K562 (cell line): Measurements from ENCODE around the gene TSPYL2. TPM values are rescaled to one million over a fixed set of nuclear protein-coding genes. Genes with fewer than 3 reads are reported as not detected.

Source experiments
- ATAC-seq: fragments of 200-7000 bp; cut with Tn5 transposase; 3 replicates; pipeline ENCODE4 v1.9.1; 2020; ENCODE audit warnings: moderate library complexity
- BruUV-seq: library from RNA; stranded (reverse); fragments of 400-500 nt; replicated peaks from 2 replicates; lab custom pipeline; 2021; lab: Mats Ljungman, UMichigan
- CTCF ChIA-PET: fragments of 300-600 bp; formaldehyde crosslinking; extraction: SDS; loops from one replicate; lab custom pipeline; 2021; ENCODE audit warnings: low intra/inter-chr PET ratio; lab: Yijun Ruan, JAX
- POLR2A ChIA-PET: fragments of 300-600, 350-650 bp; sonication (Branson Sonifier 250); formaldehyde crosslinking; extraction: SDS; loops from one replicate; lab custom pipeline; 2021; ENCODE audit warnings: antibody characterized with exemption, inconsistent platforms; lab: Yijun Ruan, JAX
- DNase-seq, 4 experiments: peaks; one replicate each; pipeline versions ENCODE4 v3.0.0 to v3.0.0-alpha.2; 2011 to 2018; ENCODE audit warnings: low spot score in 3 of 4, mixed read lengths in 3 of 4; ENCODE audit errors: extremely low read depth in 1 of 4
- FAIRE-seq: peaks from 2 replicates; lab custom pipeline; 2011; peaks lifted over from hg19 to GRCh38; lab: Jason Lieb, UNC
- H2AFZ ChIP-seq: 2 replicates; pipeline ENCODE4 v1.6.0; 2011; ENCODE audit warnings: low read depth, low read length, control low read depth, inconsistent platforms
- H3K27ac ChIP-seq: fragments of 200-600 bp; 3 replicates; pipeline ENCODE4 v1.8.0; 2011; ENCODE audit warnings: low read depth, mild to moderate bottlenecking, control low read depth, inconsistent platforms, low read length, moderate library complexity, mixed read lengths; ENCODE audit errors: extremely low read depth
- H3K27me3 ChIP-seq, 2 experiments: fragments of 300-600 bp in 1 of 2; 2 replicates in 1 of 2; 3 replicates in 1 of 2; pipeline versions ENCODE4 v1.6.0 to v1.8.0; 2011; ENCODE audit warnings: inconsistent platforms in 2 of 2, low read length in 2 of 2, mild to moderate bottlenecking in 1 of 2, mixed read lengths in 1 of 2, moderate library complexity in 1 of 2; ENCODE audit not compliant: control insufficient read depth in 2 of 2, insufficient read depth in 2 of 2
- H3K36me3 ChIP-seq: fragments of 300-600 bp; 3 replicates; pipeline ENCODE4 v1.8.0; 2011; ENCODE audit warnings: mild to moderate bottlenecking, low read length, inconsistent platforms; ENCODE audit not compliant: control insufficient read depth, insufficient read depth
- H3K4me1 ChIP-seq, 2 experiments: fragments of 200-600 bp in 1 of 2; replicated peaks in 1 of 2; 2 replicates in 1 of 2; 3 replicates in 1 of 2; pipeline versions ENCODE4 v1.5.1 to v1.8.0; 2011; ENCODE audit warnings: inconsistent platforms in 2 of 2, low read length in 2 of 2, mild to moderate bottlenecking in 1 of 2, mixed read lengths in 1 of 2, moderate library complexity in 1 of 2; ENCODE audit not compliant: control insufficient read depth in 2 of 2, insufficient read depth in 2 of 2
- H3K4me2 ChIP-seq: 2 replicates; pipeline ENCODE4 v1.6.1; 2011; ENCODE audit warnings: low read length, control low read depth, inconsistent platforms, mixed read lengths; ENCODE audit not compliant: insufficient read depth
- H3K4me3 ChIP-seq: fragments of 200-600 bp; sonication (generic), shearing (Covaris generic); 2 replicates; pipeline ENCODE4 v1.5.1; 2016; ENCODE audit warnings: control low read depth, inconsistent platforms
- H3K79me2 ChIP-seq: fragments of 200-600 bp; 3 replicates; pipeline ENCODE4 v1.8.0; 2011; ENCODE audit warnings: low read length, inconsistent platforms; ENCODE audit not compliant: control insufficient read depth, insufficient read depth
- H3K9ac ChIP-seq, 2 experiments: 2 replicates each; pipeline versions ENCODE4 v1.6.0 to v1.6.1; 2011; ENCODE audit warnings: low read depth in 2 of 2, low read length in 2 of 2, control low read depth in 1 of 2, inconsistent platforms in 1 of 2, mild to moderate bottlenecking in 1 of 2, mixed read lengths in 1 of 2; ENCODE audit not compliant: insufficient read depth in 1 of 2
- H3K9me1 ChIP-seq: one replicate; pipeline ENCODE4 v1.6.0; 2011; ENCODE audit warnings: inconsistent platforms, mild to moderate bottlenecking, low read length, moderate library complexity; ENCODE audit not compliant: control insufficient read depth, insufficient read depth
- H3K9me3 ChIP-seq: replicated peaks from 2 replicates; pipeline ENCODE4 v1.5.1; 2011; ENCODE audit warnings: low read depth, low read length, inconsistent platforms; ENCODE audit not compliant: control insufficient read depth, insufficient read depth
- H4K20me1 ChIP-seq: replicated peaks from 2 replicates; pipeline ENCODE4 v1.6.1; 2011; ENCODE audit warnings: low read length, inconsistent platforms, mixed read lengths; ENCODE audit not compliant: control insufficient read depth, insufficient read depth
- DLX4 ChIP-seq: fragments of 250-450 bp; sonication (Bioruptor Pico); IDR thresholded peaks from 2 replicates; pipeline ENCODE4 v1.6.1; 2021; ENCODE audit warnings: mild to moderate bottlenecking
- KAT2B ChIP-seq: IDR thresholded peaks from one replicate; pipeline ENCODE4 v1.6.1; 2012; ENCODE audit warnings: low read depth, mild to moderate bottlenecking, control low read depth, inconsistent platforms, low read length, moderate library complexity
- TAL1 ChIP-seq: fragments of 450-650 bp; IDR thresholded peaks from 2 replicates; pipeline ENCODE4 v1.6.1; 2016; ENCODE audit warnings: mild to moderate bottlenecking
- ZNF224 ChIP-seq: sonication (generic); formaldehyde crosslinking; IDR thresholded peaks from 2 replicates; pipeline ENCODE4 v1.8.0; 2022; ENCODE audit warnings: mild to moderate bottlenecking, missing genetic modification reagents
- ZNF23 ChIP-seq: fragments of 250-450 bp; sonication (Bioruptor Pico); IDR thresholded peaks from 2 replicates; pipeline ENCODE4 v1.4.0; 2020; ENCODE audit warnings: mild to moderate bottlenecking
- WGBS: fragments of 100-300 bp; shearing (Covaris generic); methylation state at CpG from one replicate; pipeline ENCODE4 v1.1.6; 2016; ENCODE audit warnings: low coverage, mixed read lengths; ENCODE audit not compliant: insufficient coverage; ENCODE audit errors: missing lambda C conversion rate; 5-methylcytosine and 5-hydroxymethylcytosine counted together
- in situ Hi-C: fragments of 300-500 bp; cut with MboI; formaldehyde crosslinking; loops from 4 replicates; pipeline ENCODE4 v1.15.0; 2018; ENCODE audit warnings: inconsistent platforms, mixed read lengths
- intact Hi-C: fragments of 100-400 bp; cut with micrococcal nuclease; formaldehyde crosslinking; loops from 2 replicates; pipeline ENCODE4 v1.14.2; 2022
- polyA plus RNA-seq, 8 experiments: library from polyadenylated mRNA; depleted of rRNA in 4 of 8; stranded (reverse) in 5 of 8; unstranded in 3 of 8; fragments of >200 nt; fragmentation: Nextera tagmentation in 2 of 8; fragmentation: Illumina TruSeq in 1 of 8; extraction: Ambion mirVana in 2 of 8; extraction: Trizol in 1 of 8; gene quantifications; 2 replicates each; pipeline versions ENCODE4 v1.2.1 to v1.2.3, GENCODE V29; 2011 to 2014; ENCODE audit warnings: inconsistent platforms in 1 of 8, missing spikeins in 1 of 8
- total RNA-seq, 7 experiments: library from RNA; depleted of rRNA in 6 of 7; stranded (reverse); fragments of >200 nt in 6 of 7; fragmentation: Illumina TruSeq in 2 of 7; extraction: Trizol in 2 of 7; gene quantifications; 2 replicates each; pipeline versions ENCODE4 v1.2.1 to v1.2.3, GENCODE V29; 2011 to 2021; ENCODE audit warnings: low replicate concordance in 1 of 7

The TSPYL2 gene
- total and polyA plus RNA-seq, 9 of the 15 experiments (the other 6 are each of a cell fraction or from before 2014, with no cell fraction given), result 0.41 to 20.0 (median 10.8) TPM

- TF ChIP-seq TAL1 (no peak), DLX4 (CRISPR knock-in tag) (no peak), ZNF224 (CRISPR knock-in tag) (no peak), KAT2B (no peak)
These were observed 4.3 kb downstream of the TSPYL2 start (continued) for GRCh38 chrX:53086464-53086863.

GRCh38 chrX:53087388-53087831 is 5.2 kb downstream of the TSPYL2 start:
- 19% methylated on average over 2 of the region's 3 CpGs for WGBS
- peaks cover 10% of the 10 kb centered on the region for H3K79me2 ChIP-seq
- intact Hi-C loops, result no loop called here
- no peak overlapping the region for H3K4me3 ChIP-seq
- ATAC-seq (no peak), DNase-seq (no peak), FAIRE-seq (no peak)
- no peaks in the 10 kb centered on the region for H3K9me1 ChIP-seq
- H3K27me3 ChIP-seq, result no peaks in the 10 kb centered on the region; a peak in 2 of 5 replicates
- no peak overlapping the region for H3K27ac ChIP-seq
- H4K20me1 ChIP-seq, result 0 out of 2 replicates have a peak, but pooled peaks cover 3% of the 10 kb centered on the region
- POLR2A ChIA-PET, result no interaction called here
- CTCF ChIA-PET, result interaction anchor here (1.3 kb wide), 1 partner anchor 16 kb away, joined by 3 read pairs; no protein-coding TSS in a partner anchor
- no peak overlapping the region for H3K9ac ChIP-seq
- no peaks in the 10 kb centered on the region; the same call in 1 of the 2 replicates for H3K9me3 ChIP-seq
- no peak for TF ChIP-seq ZNF23 (CRISPR knock-in tag)
- H3K4me2 ChIP-seq, result no peak overlapping the region
- in situ Hi-C loops, result no loop called here
- peaks cover 0 to 8% of the 10 kb centered on the region in 2 experiments; a peak in 2 of 5 replicates for H3K4me1 ChIP-seq
- H3K36me3 ChIP-seq, result peaks cover 18% of the 10 kb centered on the region; the same call in 2 of the 3 replicates
- H2AFZ ChIP-seq, result no peak overlapping the region
- BruUV-seq, result no TSS peak
